ENCODE results near the gene CAMKV. TPM values are rescaled to one million over a fixed set of nuclear protein-coding genes. Genes with fewer than 3 reads are reported as not detected.

CAMKV gene
- total RNA-seq, 2 experiments from 2014 or later = 0.28 TPM; not detected in 1

GRCh38 chr3:49911124-49911420 is 41.4 kb upstream of the CAMKV start:
- no peak for TF ChIP-seq CTCF (IDR thresholded peaks at IDR 0.05)
- CTCF ChIA-PET = no interaction called here
- H3K9me3 Mint-ChIP-seq = no peaks in the 10 kb centered on the region
- POLR2A ChIA-PET = no interaction called here
- H3K9me3 ChIP-seq (ENCODE audit: control insufficient read depth in 1 of 2, insufficient read depth in 1 of 2, low read length in 2 of 2) = no peaks in the 10 kb centered on the region
- H3K27me3 ChIP-seq (ENCODE audit: control insufficient read depth in 1 of 2, insufficient read depth in 2 of 2, low read length in 2 of 2) = no peaks in the 10 kb centered on the region
- H3K36me3 Mint-ChIP-seq (ENCODE audit: low read depth) = peaks cover 38% of the 10 kb centered on the region
- H3K4me3 Mint-ChIP-seq = no peak overlapping the region
- peaks cover 38% of the 10 kb centered on the region for H3K36me3 ChIP-seq (ENCODE audit: insufficient read depth, low read length)
- H3K4me1 ChIP-seq (ENCODE audit: insufficient read depth, low read length) = peaks cover 10% of the 10 kb centered on the region
- no peak overlapping the region for H3K27ac ChIP-seq (ENCODE audit: low read depth in 1 of 2, low read length in 2 of 2)
- no peak overlapping the region for H3K27ac Mint-ChIP-seq
- peaks cover 14% of the 10 kb centered on the region for H3K4me1 Mint-ChIP-seq (ENCODE audit: low read depth)
- H3K27me3 Mint-ChIP-seq = no peaks in the 10 kb centered on the region
- intact Hi-C loops (cut with DNase I, micrococcal nuclease) = loop anchor here in 1 of 2 experiments (5.0 kb wide), 1 partner anchor 39 kb away; no protein-coding TSS in a partner anchor
- H3K4me3 ChIP-seq (ENCODE audit: low read length) = no peak overlapping the region
- DNase-seq (no peak), ATAC-seq (ENCODE audit: poor library complexity) (no peak)

GRCh38 chr3:49910409-49911123 is 40.9 kb upstream of the CAMKV start:
- Histone ChIP-seq H3K4me3 (ENCODE audit: low read length) (no peak overlapping the region), H3K9me3 (ENCODE audit: control insufficient read depth in 1 of 2, insufficient read depth in 1 of 2, low read length in 2 of 2) (no peaks in the 10 kb centered on the region), H3K4me1 (ENCODE audit: insufficient read depth, low read length) (peaks cover 15% of the 10 kb centered on the region), H3K36me3 (ENCODE audit: insufficient read depth, low read length) (peaks cover 34% of the 10 kb centered on the region), H3K27me3 (ENCODE audit: control insufficient read depth in 1 of 2, insufficient read depth in 2 of 2, low read length in 2 of 2) (no peaks in the 10 kb centered on the region), H3K27ac (ENCODE audit: low read depth in 1 of 2, low read length in 2 of 2) (no peak overlapping the region)
- no peak overlapping the region for H3K27ac Mint-ChIP-seq
- H3K4me3 Mint-ChIP-seq = no peak overlapping the region
- H3K9me3 Mint-ChIP-seq = no peaks in the 10 kb centered on the region
- H3K36me3 Mint-ChIP-seq (ENCODE audit: low read depth) = peaks cover 38% of the 10 kb centered on the region
- peaks cover 19% of the 10 kb centered on the region for H3K4me1 Mint-ChIP-seq (ENCODE audit: low read depth)
- TF ChIP-seq CTCF (IDR thresholded peaks at IDR 0.05) = no peak
- ChIA-PET POLR2A (no interaction called here), CTCF (no interaction called here)
- no peak for DNase-seq
- ATAC-seq (ENCODE audit: poor library complexity) = no peak
- intact Hi-C loops (cut with DNase I, micrococcal nuclease) = loop anchor here in 1 of 2 experiments (5.0 kb wide), 1 partner anchor 38 kb away; no protein-coding TSS in a partner anchor
- no peaks in the 10 kb centered on the region for H3K27me3 Mint-ChIP-seq

GRCh38 chr3:49908373-49909199 is 38.9 kb upstream of the CAMKV start:
- no peak for TF ChIP-seq CTCF (IDR thresholded peaks at IDR 0.05)
- H3K27ac Mint-ChIP-seq = no peak overlapping the region
- Histone ChIP-seq H3K27me3 (ENCODE audit: control insufficient read depth in 1 of 2, insufficient read depth in 2 of 2, low read length in 2 of 2) (no peaks in the 10 kb centered on the region), H3K4me3 (ENCODE audit: low read length) (no peak overlapping the region), H3K27ac (ENCODE audit: low read depth in 1 of 2, low read length in 2 of 2) (no peak overlapping the region), H3K36me3 (ENCODE audit: insufficient read depth, low read length) (peaks cover 34% of the 10 kb centered on the region), H3K9me3 (ENCODE audit: control insufficient read depth in 1 of 2, insufficient read depth in 1 of 2, low read length in 2 of 2) (no peaks in the 10 kb centered on the region), H3K4me1 (ENCODE audit: insufficient read depth, low read length) (peaks cover 35% of the 10 kb centered on the region)
- H3K4me3 Mint-ChIP-seq = no peak overlapping the region
- H3K36me3 Mint-ChIP-seq (ENCODE audit: low read depth) = peaks cover 38% of the 10 kb centered on the region
- H3K27me3 Mint-ChIP-seq = no peaks in the 10 kb centered on the region
- no peak for DNase-seq
- POLR2A ChIA-PET = no interaction called here
- ATAC-seq (ENCODE audit: poor library complexity) = no peak
- H3K9me3 Mint-ChIP-seq = no peaks in the 10 kb centered on the region
- CTCF ChIA-PET = no interaction called here
- peaks cover 33% of the 10 kb centered on the region for H3K4me1 Mint-ChIP-seq (ENCODE audit: low read depth)
- intact Hi-C loops (cut with DNase I, micrococcal nuclease) = loop anchor here in 1 of 2 experiments (5.0 kb wide), 2 partner anchors 66 to 206 kb away; no protein-coding TSS in a partner anchor

All from CD4-positive, alpha-beta T cell (primary cell).